Immature natural killer cell (primary cell): ENCODE data around the gene AOX1. TPM values are rescaled to one million over a fixed set of nuclear protein-coding genes. Genes with fewer than 3 reads are reported as not detected.
"Not testable (repeated sequence)": the region's sequence is repeated elsewhere in the genome, so short reads cannot be mapped to it uniquely, and the experiment has no call there.

Source experiments
- DNase-seq, 3 donors: peaks; one replicate each; pipeline ENCODE4 v3.0.0; 2022; ENCODE audit warnings: mixed read lengths in 1 of 3
- H3K27ac Mint-ChIP-seq, 6 donors: one replicate each; pipeline ENCODE4 v1.8.0; 2020; ENCODE audit warnings: mixed read lengths in 6 of 6, mild to moderate bottlenecking in 5 of 6, inconsistent platforms in 4 of 6, moderate library complexity in 3 of 6
- H3K27me3 Mint-ChIP-seq, 3 donors: one replicate each; pipeline ENCODE4 v1.8.0; 2020 to 2021; ENCODE audit warnings: low read depth in 3 of 3, mild to moderate bottlenecking in 3 of 3, mixed read lengths in 3 of 3, moderate library complexity in 3 of 3, inconsistent platforms in 1 of 3
- H3K36me3 Mint-ChIP-seq, 3 donors: one replicate each; pipeline ENCODE4 v1.8.0; 2020; ENCODE audit warnings: mixed read lengths in 3 of 3, inconsistent platforms in 2 of 3, mild to moderate bottlenecking in 2 of 3
- H3K4me1 Mint-ChIP-seq, 2 donors: one replicate each; pipeline ENCODE4 v1.8.0; 2020; ENCODE audit warnings: inconsistent platforms in 2 of 2, mild to moderate bottlenecking in 2 of 2, mixed read lengths in 2 of 2, moderate library complexity in 1 of 2
- H3K4me3 Mint-ChIP-seq, 5 donors: one replicate each; pipeline ENCODE4 v1.8.0; 2020; ENCODE audit warnings: mild to moderate bottlenecking in 5 of 5, mixed read lengths in 5 of 5, inconsistent platforms in 3 of 5, moderate library complexity in 3 of 5
- H3K9me3 Mint-ChIP-seq, 6 donors: one replicate each; pipeline ENCODE4 v1.8.0; 2020; ENCODE audit warnings: mild to moderate bottlenecking in 6 of 6, mixed read lengths in 6 of 6, inconsistent platforms in 4 of 6, moderate library complexity in 3 of 6
- polyA plus RNA-seq, 3 donors: library from polyadenylated mRNA; unstranded; fragments of 300-500 nt; fragmentation: Illumina TruSeq; gene quantifications; one replicate each; pipeline ENCODE4 v1.2.3, GENCODE V29; 2021

Gene AOX1
- not detected for polyA plus RNA-seq

- H3K9me3 Mint-ChIP-seq = peaks cover 0 to 2% (median 0%) of the 10 kb centered on the region in 6 donors
- no peak within 1 kb of the TSS for H3K27ac Mint-ChIP-seq
- peak; percentile 3 to 5 (median 5) for DNase-seq
- peaks cover 0 to 13% (median 8%) of the 10 kb centered on the region in 3 donors for H3K36me3 Mint-ChIP-seq
- peak within 1 kb of the TSS; percentile 71 to 80 (median 78) for H3K4me3 Mint-ChIP-seq
- peaks cover 0 to 7% (median 5%) of the 10 kb centered on the region in 3 donors for H3K27me3 Mint-ChIP-seq
- H3K4me1 Mint-ChIP-seq = peaks cover 10 to 11% of the 10 kb centered on the region in 2 donors
Measured at GRCh38 chr2:200585730-200586643, at the start of gene AOX1. TSS of gene AOX1 (plus strand) at chr2:200586014. CDS start at chr2:200586109, 95 bp downstream.

- no peak for DNase-seq
- Mint-ChIP-seq H3K27ac (no peak overlapping the region), H3K9me3 (peaks cover 0 to 3% (median 0%) of the 10 kb centered on the region in 6 donors), H3K27me3 (no peaks in the 10 kb centered on the region), H3K36me3 (peaks cover 8 to 34% (median 23%) of the 10 kb centered on the region in 3 donors), H3K4me1 (no peaks in the 10 kb centered on the region), H3K4me3 (no peak overlapping the region)
Measured at GRCh38 chr2:200538139-200538538, 47.7 kb upstream of the AOX1 start.

GRCh38 chr2:200540793-200541192 lies 45.0 kb upstream of the AOX1 start:
- no peaks in the 10 kb centered on the region for H3K27me3 Mint-ChIP-seq
- H3K36me3 Mint-ChIP-seq = peaks cover 13 to 54% (median 39%) of the 10 kb centered on the region in 3 donors
- no peaks in the 10 kb centered on the region for H3K4me1 Mint-ChIP-seq
- peaks cover 0 to 3% (median 0%) of the 10 kb centered on the region in 6 donors for H3K9me3 Mint-ChIP-seq
- no peak overlapping the region for H3K27ac Mint-ChIP-seq
- no peak overlapping the region for H3K4me3 Mint-ChIP-seq
- DNase-seq = no peak

GRCh38 chr2:200566596-200566995 lies 19.2 kb upstream of the AOX1 start:
- not testable (repeated sequence) for H3K4me1 Mint-ChIP-seq, H3K9me3 Mint-ChIP-seq, H3K4me3 Mint-ChIP-seq, H3K27ac Mint-ChIP-seq, H3K27me3 Mint-ChIP-seq, DNase-seq
- peaks cover 9 to 25% (median 20%) of the 10 kb centered on the region in 3 donors for H3K36me3 Mint-ChIP-seq

- Mint-ChIP-seq H3K27me3 (no peaks in the 10 kb centered on the region), H3K36me3 (peaks cover 9 to 37% (median 27%) of the 10 kb centered on the region in 3 donors), H3K9me3 (peaks cover 0 to 3% (median 0%) of the 10 kb centered on the region in 6 donors), H3K27ac (no peak overlapping the region), H3K4me3 (no peak overlapping the region), H3K4me1 (no peaks in the 10 kb centered on the region)
- DNase-seq = no peak
Measured at GRCh38 chr2:200567932-200568331, 17.9 kb upstream of the AOX1 start.

GRCh38 chr2:200575957-200576356 lies 9.9 kb upstream of the AOX1 start:
- peak in 2 of 3 donors; percentile 5 to 29 for DNase-seq
- Mint-ChIP-seq H3K9me3 (no peaks in the 10 kb centered on the region), H3K4me3 (no peak overlapping the region), H3K36me3 (peaks cover 0 to 29% (median 22%) of the 10 kb centered on the region in 3 donors), H3K27me3 (peaks cover 0 to 1% (median 0%) of the 10 kb centered on the region in 3 donors), H3K4me1 (no peaks in the 10 kb centered on the region), H3K27ac (peak overlapping the region in 1 of 6 donors; percentile 32)

GRCh38 chr2:200577027-200577426 lies 8.8 kb upstream of the AOX1 start:
- peaks cover 0 to 22% (median 19%) of the 10 kb centered on the region in 3 donors for H3K36me3 Mint-ChIP-seq
- no peaks in the 10 kb centered on the region for H3K9me3 Mint-ChIP-seq
- H3K27me3 Mint-ChIP-seq = peaks cover 0 to 1% (median 0%) of the 10 kb centered on the region in 3 donors
- H3K4me3 Mint-ChIP-seq = no peak overlapping the region
- DNase-seq = no peak
- H3K27ac Mint-ChIP-seq = no peak overlapping the region
- H3K4me1 Mint-ChIP-seq = no peaks in the 10 kb centered on the region

GRCh38 chr2:200578778-200579177 lies 7.0 kb upstream of the AOX1 start:
- Mint-ChIP-seq H3K36me3 (peaks cover 0 to 14% (median 11%) of the 10 kb centered on the region in 3 donors), H3K27me3 (peaks cover 0 to 1% (median 0%) of the 10 kb centered on the region in 3 donors), H3K27ac (no peak overlapping the region), H3K9me3 (no peaks in the 10 kb centered on the region), H3K4me3 (no peak overlapping the region), H3K4me1 (no peaks in the 10 kb centered on the region)
- peak in 1 of 3 donors; percentile 15 for DNase-seq

GRCh38 chr2:200584639-200585038 lies 1.2 kb upstream of the AOX1 start:
- Mint-ChIP-seq H3K9me3 (no peaks in the 10 kb centered on the region), H3K4me1 (peaks cover 10 to 11% of the 10 kb centered on the region in 2 donors), H3K27ac (no peak overlapping the region), H3K27me3 (peaks cover 0 to 4% (median 4%) of the 10 kb centered on the region in 3 donors), H3K36me3 (peaks cover 0 to 13% (median 8%) of the 10 kb centered on the region in 3 donors), H3K4me3 (peak overlapping the region in 1 of 5 donors; percentile 24)
- no peak for DNase-seq

GRCh38 chr2:200585340-200585729 lies 479 bp upstream of the AOX1 start:
- Mint-ChIP-seq H3K27me3 (peaks cover 0 to 7% (median 5%) of the 10 kb centered on the region in 3 donors), H3K4me1 (peaks cover 10 to 11% of the 10 kb centered on the region in 2 donors), H3K4me3 (peak overlapping the region; percentile 71 to 80 (median 78)), H3K36me3 (peaks cover 0 to 13% (median 8%) of the 10 kb centered on the region in 3 donors), H3K27ac (no peak overlapping the region), H3K9me3 (peaks cover 0 to under 1% (median 0%) of the 10 kb centered on the region in 6 donors)
- DNase-seq = no peak

- Mint-ChIP-seq H3K4me1 (peaks cover 10 to 11% of the 10 kb centered on the region in 2 donors), H3K9me3 (peaks cover 0 to 2% (median 0%) of the 10 kb centered on the region in 6 donors), H3K27me3 (peaks cover 0 to 9% (median 5%) of the 10 kb centered on the region in 3 donors), H3K27ac (no peak overlapping the region), H3K36me3 (peaks cover 0 to 13% (median 1%) of the 10 kb centered on the region in 3 donors), H3K4me3 (peak overlapping the region; percentile 71 to 78 (median 75))
- no peak for DNase-seq
Measured at GRCh38 chr2:200586644-200586975, 796 bp downstream of the AOX1 start.

- no peak overlapping the region for H3K27ac Mint-ChIP-seq
- H3K36me3 Mint-ChIP-seq = peaks cover 0 to 13% (median 0%) of the 10 kb centered on the region in 3 donors
- H3K4me1 Mint-ChIP-seq = peaks cover 10 to 11% of the 10 kb centered on the region in 2 donors
- peak overlapping the region in 2 of 5 donors; percentile 25 to 36 for H3K4me3 Mint-ChIP-seq
- DNase-seq = no peak
- H3K9me3 Mint-ChIP-seq = peaks cover 0 to 2% (median 0%) of the 10 kb centered on the region in 6 donors
- peaks cover 0 to 9% (median 5%) of the 10 kb centered on the region in 3 donors for H3K27me3 Mint-ChIP-seq
Measured at GRCh38 chr2:200587007-200587616, 1.3 kb downstream of the AOX1 start.

- no peak for DNase-seq
- H3K4me1 Mint-ChIP-seq = peaks cover 10 to 11% of the 10 kb centered on the region in 2 donors
- H3K4me3 Mint-ChIP-seq = no peak overlapping the region
- H3K27me3 Mint-ChIP-seq = peaks cover 0 to 9% (median 8%) of the 10 kb centered on the region in 3 donors
- peaks cover 0 to 2% (median 0%) of the 10 kb centered on the region in 6 donors for H3K9me3 Mint-ChIP-seq
- peaks cover 0 to 9% (median 0%) of the 10 kb centered on the region in 3 donors for H3K36me3 Mint-ChIP-seq
- H3K27ac Mint-ChIP-seq = no peak overlapping the region
Measured at GRCh38 chr2:200588076-200588678, 2.4 kb downstream of the AOX1 start.
